B cell (primary cell): ENCODE measurements around the gene RGCC.

Source experiments
- EZH2 ChIP-seq: IDR thresholded peaks from 2 replicates; pipeline ENCODE4 v1.6.1; 2012; ENCODE audit warnings: borderline replicate concordance, low read depth, mild to moderate bottlenecking, moderate library complexity, low read length; ENCODE audit not compliant: insufficient read depth, poor library complexity, severe bottlenecking
- TF ChIP-seq, protein P1 (sequence below): fragments of 200-600 bp; IDR thresholded peaks from one replicate; pipeline ENCODE4 v1.8.0; 2022; ENCODE audit warnings: antibody characterized with exemption, mild to moderate bottlenecking

GRCh38 chr13:41502031-41502430, 44.7 kb downstream of the RGCC start:
- TF ChIP-seq, protein P1, sequence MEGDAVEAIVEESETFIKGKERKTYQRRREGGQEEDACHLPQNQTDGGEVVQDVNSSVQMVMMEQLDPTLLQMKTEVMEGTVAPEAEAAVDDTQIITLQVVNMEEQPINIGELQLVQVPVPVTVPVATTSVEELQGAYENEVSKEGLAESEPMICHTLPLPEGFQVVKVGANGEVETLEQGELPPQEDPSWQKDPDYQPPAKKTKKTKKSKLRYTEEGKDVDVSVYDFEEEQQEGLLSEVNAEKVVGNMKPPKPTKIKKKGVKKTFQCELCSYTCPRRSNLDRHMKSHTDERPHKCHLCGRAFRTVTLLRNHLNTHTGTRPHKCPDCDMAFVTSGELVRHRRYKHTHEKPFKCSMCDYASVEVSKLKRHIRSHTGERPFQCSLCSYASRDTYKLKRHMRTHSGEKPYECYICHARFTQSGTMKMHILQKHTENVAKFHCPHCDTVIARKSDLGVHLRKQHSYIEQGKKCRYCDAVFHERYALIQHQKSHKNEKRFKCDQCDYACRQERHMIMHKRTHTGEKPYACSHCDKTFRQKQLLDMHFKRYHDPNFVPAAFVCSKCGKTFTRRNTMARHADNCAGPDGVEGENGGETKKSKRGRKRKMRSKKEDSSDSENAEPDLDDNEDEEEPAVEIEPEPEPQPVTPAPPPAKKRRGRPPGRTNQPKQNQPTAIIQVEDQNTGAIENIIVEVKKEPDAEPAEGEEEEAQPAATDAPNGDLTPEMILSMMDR = no peak
- no peak for TF ChIP-seq EZH2
